ENCODE results near the gene ELMOD3.
"Not testable (repeated sequence)": the region's sequence is repeated elsewhere in the genome, so short reads cannot be mapped to it uniquely, and the experiment has no call there.

The ELMOD3 gene

DNA sequence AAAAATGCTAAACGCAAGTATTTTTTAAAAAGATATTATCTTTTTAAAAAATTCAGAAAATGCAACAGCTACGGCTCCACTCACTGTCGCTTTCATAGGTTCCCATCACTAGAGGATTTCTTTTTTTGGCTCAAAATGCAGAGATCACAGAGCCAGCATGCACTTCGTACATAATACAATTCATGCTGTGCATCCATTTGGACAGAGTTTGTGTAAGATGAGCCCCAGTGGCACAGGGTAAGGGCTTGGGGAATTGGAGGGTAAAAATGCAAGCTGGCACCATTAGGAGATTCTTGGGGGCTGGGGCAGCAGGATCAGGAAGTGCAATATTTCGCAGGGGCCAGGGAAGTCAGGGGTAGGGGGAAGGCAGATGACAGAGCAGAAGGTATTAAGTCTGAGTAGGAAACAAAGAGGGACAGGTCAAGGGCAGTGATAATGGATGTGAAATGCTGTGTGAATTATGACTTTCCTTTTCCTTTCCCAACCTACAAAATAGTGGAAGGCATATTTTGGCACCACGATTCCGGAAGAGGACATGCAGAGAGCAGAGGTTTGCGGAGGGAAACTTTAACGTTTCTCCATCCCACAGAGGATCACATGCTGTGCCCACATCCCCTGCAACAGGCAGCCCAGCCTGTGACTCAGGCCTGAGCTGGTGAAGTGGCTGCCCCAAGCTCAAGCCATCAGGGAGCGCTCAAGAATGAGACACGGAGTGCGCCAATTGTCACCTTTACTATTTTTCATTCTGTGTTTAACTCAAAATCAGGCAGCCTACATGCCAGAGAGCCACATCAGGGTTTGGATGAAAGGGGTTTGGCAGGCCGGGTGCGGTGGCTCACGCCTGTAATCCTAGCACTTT is 50.9 kb downstream of the ELMOD3 start:
- TF ChIP-seq, protein P1, sequence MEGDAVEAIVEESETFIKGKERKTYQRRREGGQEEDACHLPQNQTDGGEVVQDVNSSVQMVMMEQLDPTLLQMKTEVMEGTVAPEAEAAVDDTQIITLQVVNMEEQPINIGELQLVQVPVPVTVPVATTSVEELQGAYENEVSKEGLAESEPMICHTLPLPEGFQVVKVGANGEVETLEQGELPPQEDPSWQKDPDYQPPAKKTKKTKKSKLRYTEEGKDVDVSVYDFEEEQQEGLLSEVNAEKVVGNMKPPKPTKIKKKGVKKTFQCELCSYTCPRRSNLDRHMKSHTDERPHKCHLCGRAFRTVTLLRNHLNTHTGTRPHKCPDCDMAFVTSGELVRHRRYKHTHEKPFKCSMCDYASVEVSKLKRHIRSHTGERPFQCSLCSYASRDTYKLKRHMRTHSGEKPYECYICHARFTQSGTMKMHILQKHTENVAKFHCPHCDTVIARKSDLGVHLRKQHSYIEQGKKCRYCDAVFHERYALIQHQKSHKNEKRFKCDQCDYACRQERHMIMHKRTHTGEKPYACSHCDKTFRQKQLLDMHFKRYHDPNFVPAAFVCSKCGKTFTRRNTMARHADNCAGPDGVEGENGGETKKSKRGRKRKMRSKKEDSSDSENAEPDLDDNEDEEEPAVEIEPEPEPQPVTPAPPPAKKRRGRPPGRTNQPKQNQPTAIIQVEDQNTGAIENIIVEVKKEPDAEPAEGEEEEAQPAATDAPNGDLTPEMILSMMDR (IDR thresholded peaks at IDR 0.05), result no peak
- DNase-seq (ENCODE audit: low spot score), result no peak
- Histone ChIP-seq H3K27ac (peak overlapping the region; percentile 19 to 58), H3K4me3 (no peak overlapping the region)

DNA sequence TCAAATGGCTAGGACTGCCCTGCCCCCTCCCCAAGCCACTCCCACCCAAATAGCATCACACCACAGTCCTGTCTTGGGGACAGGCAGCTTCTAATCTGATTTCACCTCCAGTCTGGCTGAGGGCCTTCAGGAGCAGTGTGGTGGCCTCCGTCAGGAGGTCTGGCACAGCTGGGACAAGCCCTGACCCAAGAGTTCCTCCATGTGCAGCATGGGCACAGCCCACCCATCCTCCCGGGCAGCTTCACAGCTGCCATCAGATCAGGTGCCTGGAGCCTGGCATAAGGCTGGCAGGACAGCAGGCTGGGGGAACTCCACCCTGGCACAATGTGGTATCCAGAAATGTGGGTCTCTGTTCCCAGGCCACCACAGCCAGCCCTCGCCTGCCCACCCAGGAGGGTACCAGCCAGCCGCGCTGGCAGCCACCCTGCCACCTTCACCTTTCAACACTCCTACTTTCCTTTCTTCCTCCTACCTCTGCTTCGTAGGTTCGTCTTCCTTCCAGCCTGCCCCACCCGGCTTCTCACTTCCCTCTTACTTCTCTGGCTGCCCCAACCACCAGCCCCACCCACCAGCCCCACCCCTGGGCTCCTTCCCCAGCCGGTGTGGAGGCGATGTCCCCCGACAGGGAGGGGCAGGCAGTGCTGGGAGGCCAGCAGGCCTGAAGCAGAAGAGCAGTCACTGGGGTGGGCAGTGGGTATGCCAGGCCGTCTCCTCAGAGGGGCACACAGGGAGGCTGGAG is 55.4 kb downstream of the ELMOD3 start, which contains the start of gene CAPG:
Gene CAPG, minus strand, starts transcription at position 522 of the 739 bp plus-strand sequence. CDS start 8,221 bp downstream, outside the sequence.
- no peak for DNase-seq (ENCODE audit: low spot score)
- TF ChIP-seq, protein P1 (IDR thresholded peaks at IDR 0.05), result no peak
- Histone ChIP-seq H3K27ac (peak within 1 kb of the TSS; percentile 45 to 75), H3K4me3 (peak within 1 kb of the TSS; percentile 51)

DNA sequence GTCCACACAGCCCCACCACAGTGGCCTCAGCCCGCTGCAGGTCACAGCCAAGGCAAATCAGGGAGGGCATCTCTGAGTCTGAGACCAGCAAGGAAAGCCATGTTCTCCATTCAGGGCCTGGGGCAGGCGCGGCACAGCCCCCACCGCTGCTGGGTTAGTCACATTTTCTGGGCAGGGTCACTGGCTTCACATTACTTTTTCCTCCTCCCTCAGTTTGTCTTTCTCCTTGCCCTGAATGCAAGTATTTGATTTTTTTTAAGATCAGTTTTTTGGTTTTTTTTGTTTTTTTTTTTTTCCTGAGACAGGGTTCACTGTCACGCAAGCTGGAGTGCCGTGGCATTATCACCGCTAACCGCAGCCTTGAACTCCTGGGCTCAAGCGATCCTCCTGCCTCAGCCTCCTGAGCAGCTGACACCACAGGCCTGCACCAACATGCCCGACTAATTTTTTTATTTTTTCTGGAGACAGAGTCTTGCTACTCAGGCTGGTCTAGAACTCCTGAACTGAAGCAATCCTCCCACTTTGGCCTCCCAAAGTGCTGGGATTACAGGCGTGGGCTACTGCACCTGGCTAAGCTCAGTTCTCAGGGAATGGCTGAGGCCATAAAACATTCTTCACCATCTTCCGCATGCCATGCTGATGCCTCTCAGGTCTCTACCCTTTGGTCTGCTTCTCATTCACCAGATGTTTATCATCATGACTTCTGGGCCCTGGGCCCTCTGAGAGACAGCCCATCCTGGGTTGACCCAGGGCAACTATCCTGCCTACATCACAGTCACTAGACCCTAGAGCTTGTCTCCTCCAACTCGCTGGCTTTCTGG is 56.2 kb downstream of the ELMOD3 start:
- DNase-seq (ENCODE audit: low spot score), result no peak
- Histone ChIP-seq H3K4me3 (peak overlapping the region; percentile 51), H3K27ac (peak overlapping the region; percentile 45 to 75)
- TF ChIP-seq, protein P1 (IDR thresholded peaks at IDR 0.05), result no peak

DNA sequence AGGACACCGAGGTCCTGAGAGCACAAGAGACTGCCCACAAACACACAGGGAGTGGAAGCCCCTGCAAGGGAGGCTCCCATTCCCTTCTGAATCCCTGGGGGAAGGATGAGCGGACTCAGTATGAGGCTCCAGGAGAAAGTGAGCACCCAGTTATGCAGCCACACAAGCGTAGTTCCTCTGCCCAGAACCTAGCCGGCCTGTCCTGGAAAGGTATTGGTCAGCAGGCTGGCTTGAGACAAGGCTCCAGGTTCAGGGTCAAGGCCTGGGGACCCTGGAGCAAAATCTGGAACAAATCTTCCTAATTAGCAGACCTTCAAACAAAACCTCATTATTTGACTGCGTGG is 56.8 kb downstream of the ELMOD3 start:
- no peak overlapping the region for H3K4me3 ChIP-seq
- no peak overlapping the region for H3K27ac ChIP-seq
- TF ChIP-seq, protein P1 (IDR thresholded peaks at IDR 0.05), result no peak
- no peak for DNase-seq (ENCODE audit: low spot score)

DNA sequence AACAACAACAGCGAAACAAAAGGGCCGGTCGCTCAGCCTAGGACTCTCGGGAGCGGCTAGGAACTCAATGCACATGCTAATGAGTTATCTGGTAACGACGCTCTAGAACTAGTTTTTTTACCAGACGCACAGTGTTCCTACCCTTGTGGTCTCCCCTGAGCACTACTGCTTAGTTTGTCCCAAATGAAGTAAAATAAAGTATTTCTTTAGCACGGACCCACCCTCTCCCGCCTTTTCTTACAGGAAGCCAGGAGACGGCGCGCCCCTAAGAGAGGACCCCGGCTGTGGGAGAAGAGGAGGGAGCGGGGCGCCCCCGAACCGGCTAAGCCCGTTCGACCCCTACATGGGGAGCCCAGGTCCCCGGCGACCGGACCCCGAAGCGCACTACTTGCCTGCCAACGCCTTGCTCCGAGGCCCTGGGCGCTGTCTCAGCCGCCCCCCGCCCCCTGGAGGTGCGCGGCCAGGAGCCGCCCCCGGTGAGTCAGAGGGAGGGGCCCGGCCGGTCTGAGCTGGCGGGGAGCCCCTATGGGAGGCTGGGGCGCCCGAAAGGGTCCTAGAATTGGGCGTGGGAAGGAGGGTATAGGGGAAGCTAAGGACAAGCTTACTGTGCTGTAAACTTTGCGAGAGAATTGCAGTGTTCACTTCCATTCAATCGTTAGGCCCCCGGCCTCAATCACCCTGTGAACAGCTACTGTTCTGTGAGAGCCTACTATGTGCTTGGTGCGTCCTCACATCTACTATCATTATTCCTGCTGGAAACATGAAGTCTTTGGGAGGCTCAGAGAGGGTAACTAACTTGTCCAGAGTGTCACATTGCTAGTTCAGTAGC is 59.2 kb downstream of the ELMOD3 start:
- peak overlapping the region; percentile 5 to 51 for H3K27ac ChIP-seq
- no peak for DNase-seq (ENCODE audit: low spot score)
- TF ChIP-seq, protein P1 (IDR thresholded peaks at IDR 0.05), result no peak
- peak overlapping the region; percentile 70 for H3K4me3 ChIP-seq

DNA sequence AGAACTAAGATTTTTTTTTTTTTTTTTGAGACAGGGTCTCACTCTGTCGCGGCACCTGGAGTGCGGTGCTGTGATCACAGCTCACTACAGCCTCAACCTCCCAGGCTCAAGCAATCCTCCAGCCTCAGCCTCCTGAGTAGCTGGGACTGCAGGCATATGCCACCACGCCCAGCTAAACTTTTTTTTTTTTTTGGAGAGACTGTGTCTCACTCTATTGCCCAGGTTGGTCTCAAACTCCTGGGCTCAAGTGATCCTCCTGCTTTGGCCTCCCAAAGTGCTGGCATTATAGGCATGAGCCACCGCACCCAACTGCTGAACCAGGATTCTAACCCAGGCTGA is 59.8 kb downstream of the ELMOD3 start:
- DNase-seq (ENCODE audit: low spot score), result not testable (repeated sequence)
- Histone ChIP-seq H3K4me3 (peak overlapping the region; percentile 70), H3K27ac (peak overlapping the region in 1 of 2 donors; percentile 51)
